Measurements from ENCODE around the gene STRBP.
"Not testable (repeated sequence)": the region's sequence is repeated elsewhere in the genome, so short reads cannot be mapped to it uniquely, and the experiment has no call there.

The STRBP gene

GRCh38 chr9:123246534-123246933 is 21.9 kb downstream of the STRBP start:
- DNase-seq, result peak; percentile 8

DNA sequence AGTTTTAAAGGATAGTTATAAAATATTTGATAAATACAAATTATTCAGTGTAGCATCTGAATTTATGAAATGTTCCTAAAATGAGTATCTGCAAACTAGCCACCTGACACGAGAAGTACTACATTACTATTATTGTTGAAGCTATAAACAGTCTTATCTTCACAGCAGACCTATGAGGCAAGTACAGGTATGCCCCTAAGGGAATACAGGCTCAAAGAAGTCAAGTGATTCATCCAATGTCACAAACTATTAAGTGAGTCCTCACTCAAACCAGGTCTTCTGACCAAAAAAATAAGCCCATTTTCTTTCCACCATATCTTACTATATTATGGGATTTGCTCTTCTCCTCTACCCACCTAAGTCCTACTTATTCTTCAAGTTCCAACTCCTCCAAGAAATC is 28.7 kb downstream of the STRBP start:
- DNase-seq, result no peak

GRCh38 chr9:123238365-123238764 is 30.0 kb downstream of the STRBP start:
- no peak for DNase-seq

- no peak for DNase-seq
These were observed 31.2 kb downstream of the STRBP start for GRCh38 chr9:123237220-123237619.

DNA sequence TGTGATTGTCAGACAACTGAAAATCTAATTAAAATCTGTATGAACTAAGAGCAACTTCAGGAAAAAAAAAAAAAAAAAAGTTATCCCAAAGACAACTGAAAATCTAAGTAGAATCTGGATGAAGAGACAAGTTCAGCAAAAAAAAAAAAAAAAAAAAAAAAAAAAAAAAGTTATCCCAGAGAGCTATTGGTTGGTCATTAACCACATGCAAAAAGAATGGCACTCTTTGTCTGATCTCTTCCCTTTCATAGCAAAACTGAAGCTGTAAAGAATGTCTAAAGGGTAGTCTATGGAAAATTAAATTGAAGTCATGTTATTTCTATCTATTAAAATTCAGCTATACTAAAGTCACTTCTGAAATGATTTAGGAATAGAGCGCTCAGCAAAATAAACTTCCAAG is 32.9 kb downstream of the STRBP start:
- no peak for DNase-seq

DNA sequence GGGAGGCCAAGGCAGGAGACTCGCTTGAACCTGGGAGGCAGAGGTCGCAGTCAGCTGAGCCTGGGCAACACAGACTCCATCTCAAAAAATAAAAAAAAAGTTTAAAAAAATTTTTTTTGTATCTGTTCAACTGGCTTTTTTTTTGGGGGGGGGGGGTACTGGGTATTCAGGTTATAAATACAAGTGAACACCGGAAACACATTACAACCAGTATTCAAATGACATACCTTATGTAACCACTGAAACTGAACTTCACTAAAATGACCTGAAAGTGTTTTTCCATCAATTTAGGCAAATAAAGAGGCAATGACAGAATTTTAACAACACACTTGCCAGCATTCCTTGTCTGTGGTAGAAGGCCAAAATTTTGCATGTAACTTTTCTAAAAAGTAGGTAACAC is 33.5 kb downstream of the STRBP start:
- DNase-seq, result no peak

DNA sequence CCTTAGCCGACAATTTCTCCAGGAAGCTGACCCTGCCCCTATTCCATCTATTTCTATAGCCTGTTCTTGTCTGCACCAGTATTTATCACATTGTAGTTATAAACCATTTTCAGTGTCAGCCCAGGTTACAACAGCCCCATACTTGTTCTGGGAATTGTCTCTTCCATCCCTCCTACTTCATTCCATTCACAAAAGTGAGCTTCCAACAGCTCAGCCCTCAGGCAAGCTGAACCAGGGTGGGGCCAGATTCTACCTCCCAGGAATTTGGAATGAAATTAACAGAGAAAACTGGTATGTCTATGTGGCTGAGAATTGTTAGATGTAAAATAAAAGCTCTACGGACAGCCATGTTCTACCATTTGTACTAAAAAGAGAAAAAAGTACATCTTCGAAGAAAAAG is 36.1 kb downstream of the STRBP start:
- no peak for DNase-seq

- DNase-seq, result no peak
These were observed 37.0 kb downstream of the STRBP start for GRCh38 chr9:123231421-123231820.

- no peak for DNase-seq
These were observed 39.4 kb downstream of the STRBP start for GRCh38 chr9:123228967-123229366.

DNA sequence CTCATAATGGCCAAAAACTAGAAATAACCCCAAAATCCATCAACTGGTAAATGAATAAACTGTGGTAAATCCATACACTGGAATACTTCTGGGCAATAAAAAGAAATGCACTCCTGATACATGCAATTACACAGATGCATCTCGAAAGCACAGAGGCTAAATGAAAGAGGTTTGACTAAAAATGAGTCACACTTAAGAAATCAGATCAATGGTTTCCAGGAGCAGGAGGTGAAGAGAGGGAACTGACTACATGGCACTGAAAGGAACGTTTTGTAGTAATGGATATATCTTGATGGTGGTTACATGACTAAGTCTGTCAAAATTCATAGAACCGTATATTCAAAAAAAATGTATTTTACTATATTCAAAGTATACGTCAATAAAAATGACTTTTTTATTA is 42.4 kb downstream of the STRBP start:
- DNase-seq, result no peak

DNA sequence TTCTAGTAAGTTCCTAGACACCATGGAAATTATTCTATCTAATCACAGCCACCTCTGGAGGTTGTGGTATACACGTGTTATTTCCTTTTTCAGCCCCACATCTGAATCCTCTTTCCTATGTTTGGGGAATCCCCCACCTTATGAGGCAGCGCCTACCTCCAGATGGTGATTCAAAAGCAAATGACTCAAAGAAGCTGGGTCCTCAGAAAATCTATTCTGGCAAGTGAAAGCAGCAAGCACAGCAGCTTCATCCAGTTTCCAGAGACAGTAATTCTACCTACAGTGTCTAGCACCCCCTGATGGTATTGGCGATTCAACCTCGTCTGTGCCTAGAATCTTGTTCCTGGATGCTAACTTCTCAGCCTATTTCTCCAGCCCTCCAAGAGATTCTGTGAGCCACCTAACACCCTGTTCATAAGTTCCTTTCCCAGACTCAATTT is 43.0 kb downstream of the STRBP start:
- peak; percentile 52 for DNase-seq

DNA sequence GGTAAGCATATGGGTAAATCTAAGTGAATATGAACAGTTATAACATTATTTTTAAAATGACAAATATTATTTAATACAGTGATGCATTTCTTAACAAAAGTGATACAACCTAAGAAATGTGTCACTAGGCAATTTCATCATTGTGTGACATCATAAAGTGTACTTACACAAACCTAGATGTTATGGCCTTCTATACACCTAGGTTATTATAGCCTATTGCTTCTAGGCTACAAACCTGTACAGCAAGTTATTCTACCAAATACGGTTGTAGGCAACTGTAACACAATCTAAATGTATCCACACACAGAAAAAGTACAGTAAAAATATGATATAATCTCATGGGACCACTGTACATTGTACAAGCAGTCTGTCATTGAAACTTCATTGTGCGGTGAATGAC is 48.3 kb downstream of the STRBP start:
- DNase-seq, result no peak

DNA sequence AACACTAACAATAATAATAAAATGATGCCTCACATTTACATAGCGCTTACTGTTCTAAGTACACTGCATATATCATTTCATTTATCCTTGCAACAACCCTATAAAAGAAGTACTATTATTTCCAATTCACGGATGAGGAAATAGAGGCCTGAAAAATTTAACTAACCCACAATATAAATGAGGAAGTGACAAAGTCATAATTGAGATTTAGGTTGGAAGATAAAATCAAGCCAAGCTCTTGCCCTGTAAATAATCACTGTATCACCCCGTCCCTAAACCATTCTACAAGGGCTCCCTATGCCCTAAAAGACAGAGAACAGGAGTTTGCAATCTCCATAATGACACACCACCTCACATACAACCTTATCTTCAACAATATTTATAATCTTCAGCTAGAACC is 49.6 kb downstream of the STRBP start:
- DNase-seq, result no peak

DNA sequence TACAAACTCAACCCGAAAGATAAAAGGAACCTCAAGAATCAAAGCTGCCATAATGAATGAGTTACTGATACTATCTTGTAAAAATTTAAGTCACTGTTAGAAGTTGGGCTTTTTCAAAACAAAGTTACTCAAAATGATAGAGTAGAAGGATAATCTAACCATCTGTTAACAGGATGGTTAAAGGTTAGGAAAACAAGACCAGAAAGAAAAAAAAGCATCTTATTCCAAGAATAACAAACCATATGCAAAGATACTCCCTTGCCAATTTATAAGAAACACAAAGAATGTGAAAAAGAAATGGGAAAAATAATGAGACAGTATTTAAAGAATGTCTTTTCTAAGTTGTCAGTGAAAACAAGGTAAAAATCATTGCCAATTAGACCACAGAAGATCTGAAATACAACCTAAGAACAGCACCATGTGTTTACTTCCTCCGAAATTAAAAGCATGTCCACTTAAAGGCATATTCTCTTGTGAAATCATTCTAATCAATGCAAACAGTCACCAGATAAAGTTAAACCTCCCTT is 51.2 kb downstream of the STRBP start:
- peak; percentile 44 for DNase-seq

DNA sequence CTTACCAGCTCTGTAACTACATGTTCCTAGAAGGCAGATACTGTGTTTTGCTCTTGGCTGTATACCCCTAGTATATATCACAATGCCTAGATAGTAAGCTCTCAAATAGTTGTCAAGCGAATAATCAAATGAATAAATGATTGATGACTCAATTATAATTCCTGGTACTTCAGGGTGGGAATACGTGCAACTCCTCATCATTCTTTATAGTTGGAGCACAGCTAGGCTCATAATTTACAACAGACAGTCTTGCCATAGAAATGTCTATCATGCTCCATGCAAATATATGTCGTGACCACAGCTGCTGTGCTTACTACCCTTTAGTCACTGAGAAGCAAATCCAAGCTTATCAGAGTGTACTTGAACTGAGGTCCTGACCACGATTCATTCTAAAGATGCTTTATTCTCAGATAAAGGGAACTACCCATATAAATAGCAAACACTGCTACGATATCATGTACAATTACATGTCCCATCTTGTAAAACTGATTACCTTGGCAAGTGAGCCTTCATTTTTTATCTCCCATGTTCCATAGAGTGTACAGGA is 52.1 kb downstream of the STRBP start:
- peak; percentile 34 for DNase-seq

- DNase-seq, result no peak
These were observed 57.3 kb downstream of the STRBP start for GRCh38 chr9:123211081-123211480.

GRCh38 chr9:123208626-123209174 is 59.7 kb downstream of the STRBP start:
- no peak for DNase-seq

DNA sequence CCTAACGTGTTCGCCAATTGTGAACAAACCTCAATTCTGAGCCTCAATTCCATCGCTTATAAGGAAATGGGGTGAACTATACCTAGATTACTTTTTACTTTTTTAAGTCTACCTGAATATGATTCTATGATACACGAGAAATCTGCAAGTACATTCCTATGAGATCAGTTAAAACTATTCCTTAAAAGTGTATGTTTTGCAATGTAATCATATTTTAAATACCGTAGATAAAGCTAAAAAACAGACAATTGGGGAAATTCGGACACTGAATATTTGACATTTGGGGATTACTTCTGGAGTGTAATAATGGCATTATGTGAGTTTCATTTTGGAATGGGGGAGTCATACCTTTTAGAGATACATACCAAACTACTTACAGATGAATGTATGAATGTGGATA is 62.3 kb downstream of the STRBP start:
- DNase-seq, result no peak

DNA sequence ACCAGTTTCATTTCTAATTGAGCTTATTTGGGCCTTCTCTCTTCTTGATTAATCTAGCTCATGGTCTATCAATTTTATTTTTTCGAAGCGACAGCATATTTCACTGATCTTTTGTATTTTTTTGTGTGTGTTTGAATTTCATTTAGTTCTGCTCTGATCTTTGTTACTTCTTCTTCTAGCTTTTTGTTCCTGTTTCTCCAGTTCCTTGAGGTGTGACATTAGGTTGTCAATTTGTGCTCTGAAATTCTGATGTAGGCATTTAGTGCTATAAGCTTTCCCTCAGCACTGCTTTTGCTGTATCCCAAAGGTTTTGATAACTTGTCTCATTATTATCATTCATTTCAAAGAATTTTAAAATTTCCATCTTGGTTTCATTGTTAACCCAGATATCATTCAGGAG is 67.3 kb downstream of the STRBP start:
- DNase-seq, result no peak

DNA sequence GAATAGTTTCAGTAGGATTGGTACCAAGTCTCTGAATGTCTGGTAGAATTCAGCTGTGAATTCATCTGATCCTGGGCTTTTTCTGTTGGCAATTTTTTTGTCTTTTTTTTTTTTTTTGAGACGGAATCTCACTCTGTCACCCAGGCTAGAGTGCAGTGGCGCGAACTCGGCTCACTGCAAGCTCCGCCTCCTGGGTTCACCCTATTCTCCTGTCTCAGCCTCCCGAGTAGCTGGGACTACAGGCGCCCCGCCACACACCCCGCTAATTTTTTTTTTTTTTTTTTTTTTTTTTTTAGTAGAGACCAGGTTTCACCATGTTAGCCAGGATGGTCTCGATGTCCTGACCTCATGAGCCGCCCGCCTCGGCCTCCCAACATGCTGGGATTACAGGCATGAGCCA is 67.9 kb downstream of the STRBP start:
- DNase-seq, result not testable (repeated sequence)

GRCh38 chr9:123196124-123196523 is 72.3 kb downstream of the STRBP start:
- DNase-seq, result no peak

DNA sequence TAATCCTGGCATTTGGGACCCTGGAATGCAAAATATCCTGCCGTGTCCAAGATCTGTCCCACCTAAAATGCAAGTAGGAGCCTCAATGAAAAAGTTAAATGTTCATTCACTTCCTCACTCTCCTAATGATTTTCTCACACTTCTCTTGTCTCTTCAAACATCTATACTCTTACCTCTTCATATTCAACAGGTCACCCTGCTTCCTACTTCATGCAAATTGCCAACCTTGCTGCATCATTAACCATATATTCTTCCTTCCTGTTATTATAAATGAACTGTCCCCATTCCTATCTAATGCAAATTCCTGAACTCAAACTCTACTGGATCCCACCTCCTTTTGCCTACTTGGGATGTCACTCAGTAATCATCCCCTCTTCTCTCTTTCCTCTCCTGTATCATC is 74.4 kb downstream of the STRBP start:
- DNase-seq, result no peak

GRCh38 chr9:123191680-123192079 is 76.7 kb downstream of the STRBP start:
- no peak for DNase-seq

DNA sequence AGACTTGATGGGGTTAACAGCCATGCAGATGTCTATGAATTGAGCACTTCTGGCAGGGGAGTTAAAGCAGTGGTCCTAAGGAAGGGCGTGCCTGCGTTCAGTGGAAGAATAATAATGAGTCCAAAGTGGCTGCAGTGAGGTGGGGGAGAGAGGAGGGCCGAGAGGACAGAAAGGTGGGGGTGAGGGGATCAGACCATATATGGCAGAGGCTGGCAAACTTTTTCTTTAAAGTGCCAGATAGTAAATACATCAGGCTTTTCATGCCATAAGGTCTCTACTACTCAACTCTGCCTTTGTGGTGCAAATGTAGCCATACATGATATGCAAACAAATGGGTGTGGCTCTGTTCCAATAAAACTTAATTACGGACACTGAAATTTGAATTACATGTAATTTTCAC is 77.1 kb downstream of the STRBP start:
- DNase-seq, result no peak

- DNase-seq, result no peak
These were observed 81.3 kb downstream of the STRBP start for GRCh38 chr9:123187131-123187530.

Measured in fibroblast of skin of scalp (primary cell).